Measurements from ENCODE around the gene RBM22. TPM values are rescaled to one million over a fixed set of nuclear protein-coding genes. Genes with fewer than 3 reads are reported as not detected.

Gene RBM22
- total and polyA plus RNA-seq, 2 experiments from 2014 or later: 32.9 to 42.6 TPM

DNA sequence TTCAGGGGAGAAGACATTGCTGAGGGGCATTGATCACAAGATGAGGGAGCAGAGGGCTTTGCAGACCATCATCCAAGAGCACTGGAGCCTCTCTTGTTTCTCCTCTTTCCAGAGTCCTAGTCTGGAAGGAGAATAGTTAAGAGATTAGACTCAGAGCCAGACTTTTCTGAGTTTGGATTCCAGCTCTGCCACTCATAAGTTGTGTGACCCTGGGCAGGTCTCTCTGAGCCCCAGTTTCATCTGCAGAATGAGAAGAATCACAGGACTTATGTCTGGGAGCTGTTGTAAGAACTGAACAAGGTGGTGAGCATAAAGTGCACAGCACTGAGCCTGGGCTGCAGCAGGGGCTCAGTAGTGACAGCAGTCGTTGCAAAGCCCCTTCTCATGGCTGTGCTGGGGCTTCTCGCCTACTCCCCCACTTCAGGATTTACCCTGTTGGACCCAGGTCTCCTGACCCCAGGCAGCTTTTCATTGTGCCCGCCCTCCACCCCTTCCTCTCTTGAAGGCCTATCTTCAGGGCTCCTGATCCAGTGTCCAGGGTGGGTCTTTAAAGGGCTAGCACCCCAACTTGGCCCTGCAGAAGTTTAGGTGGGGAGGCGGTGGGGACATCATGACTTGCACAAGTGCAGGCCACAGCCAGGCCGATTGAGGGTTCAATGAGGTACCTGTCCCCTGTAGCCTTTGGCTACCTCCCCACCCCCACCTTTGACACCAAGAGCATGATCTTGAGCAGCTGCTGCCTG is 58.9 kb downstream of the RBM22 start:
- 75% methylated on average over 5 of the region's 5 CpGs for WGBS (ENCODE audit: low lambda C conversion rate, missing lambda C conversion rate)
- Histone ChIP-seq H3K27me3 (no peaks in the 10 kb centered on the region), H3K4me3 (no peak overlapping the region), H3K4me1 (ENCODE audit: insufficient read depth) (peaks cover 84% of the 10 kb centered on the region), H2AFZ (no peak overlapping the region), H3K79me2 (peaks cover 45% of the 10 kb centered on the region), H3K36me3 (replicated peaks; ENCODE audit: insufficient read depth, low read depth) (no peaks in the 10 kb centered on the region), H4K20me1 (ENCODE audit: insufficient read depth, poor library complexity, severe bottlenecking) (no peaks in the 10 kb centered on the region), H3K9me2 (replicated peaks; ENCODE audit: insufficient read depth) (no peaks in the 10 kb centered on the region), H3K4me2 (peak overlapping the region; percentile 67), H3K9me3 (ENCODE audit: low read depth) (no peaks in the 10 kb centered on the region), H3K27ac (peak overlapping the region; percentile 86)
- no peak for DNase-seq (ENCODE audit: low spot score)
- no peak for TF ChIP-seq EZH2phosphoT487 (IDR thresholded peaks at IDR 0.05; ENCODE audit: low read depth, severe bottlenecking, unreplicated experiment)
- TF ChIP-seq, protein P1, sequence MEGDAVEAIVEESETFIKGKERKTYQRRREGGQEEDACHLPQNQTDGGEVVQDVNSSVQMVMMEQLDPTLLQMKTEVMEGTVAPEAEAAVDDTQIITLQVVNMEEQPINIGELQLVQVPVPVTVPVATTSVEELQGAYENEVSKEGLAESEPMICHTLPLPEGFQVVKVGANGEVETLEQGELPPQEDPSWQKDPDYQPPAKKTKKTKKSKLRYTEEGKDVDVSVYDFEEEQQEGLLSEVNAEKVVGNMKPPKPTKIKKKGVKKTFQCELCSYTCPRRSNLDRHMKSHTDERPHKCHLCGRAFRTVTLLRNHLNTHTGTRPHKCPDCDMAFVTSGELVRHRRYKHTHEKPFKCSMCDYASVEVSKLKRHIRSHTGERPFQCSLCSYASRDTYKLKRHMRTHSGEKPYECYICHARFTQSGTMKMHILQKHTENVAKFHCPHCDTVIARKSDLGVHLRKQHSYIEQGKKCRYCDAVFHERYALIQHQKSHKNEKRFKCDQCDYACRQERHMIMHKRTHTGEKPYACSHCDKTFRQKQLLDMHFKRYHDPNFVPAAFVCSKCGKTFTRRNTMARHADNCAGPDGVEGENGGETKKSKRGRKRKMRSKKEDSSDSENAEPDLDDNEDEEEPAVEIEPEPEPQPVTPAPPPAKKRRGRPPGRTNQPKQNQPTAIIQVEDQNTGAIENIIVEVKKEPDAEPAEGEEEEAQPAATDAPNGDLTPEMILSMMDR (IDR thresholded peaks at IDR 0.05; ENCODE audit: poor library complexity): no peak
- no peak for TF ChIP-seq EZH2 (IDR thresholded peaks at IDR 0.05; ENCODE audit: borderline replicate concordance)

DNA sequence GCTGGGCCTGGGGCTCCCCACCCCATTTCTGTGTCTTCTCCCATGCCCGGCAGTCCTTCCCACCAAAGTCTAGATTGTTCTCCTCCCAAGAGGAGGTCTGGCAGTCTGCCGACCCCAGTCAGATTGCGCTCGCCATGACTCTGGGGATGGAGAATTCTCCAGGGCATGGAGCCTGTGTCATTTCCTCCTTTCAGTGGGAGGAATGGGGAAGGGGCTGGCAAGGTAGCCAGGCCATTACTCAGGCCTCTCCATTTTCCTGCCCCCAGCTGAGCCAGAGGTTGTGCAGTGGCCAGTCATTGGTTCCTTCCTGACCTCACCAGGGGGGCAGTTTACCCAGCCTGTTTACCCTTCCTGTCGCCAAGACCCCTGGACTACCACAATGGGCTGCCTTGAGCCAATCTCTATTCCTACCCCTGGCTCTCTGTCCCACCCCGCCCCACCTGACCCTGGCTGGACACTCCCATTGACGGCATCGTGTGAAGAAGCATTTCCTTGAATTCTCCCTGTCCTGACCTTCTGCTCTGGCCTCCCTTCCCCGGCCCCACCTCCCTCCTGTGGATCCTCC is 59.8 kb downstream of the RBM22 start:
- Histone ChIP-seq H3K4me1 (ENCODE audit: insufficient read depth) (peaks cover 91% of the 10 kb centered on the region), H2AFZ (no peak overlapping the region), H3K4me2 (peak overlapping the region; percentile 67), H3K4me3 (no peak overlapping the region), H3K9me3 (ENCODE audit: low read depth) (no peaks in the 10 kb centered on the region), H3K27me3 (no peaks in the 10 kb centered on the region), H3K79me2 (peaks cover 39% of the 10 kb centered on the region), H3K36me3 (replicated peaks; ENCODE audit: insufficient read depth, low read depth) (no peaks in the 10 kb centered on the region), H3K27ac (peak overlapping the region; percentile 86), H4K20me1 (ENCODE audit: insufficient read depth, poor library complexity, severe bottlenecking) (no peaks in the 10 kb centered on the region), H3K9me2 (replicated peaks; ENCODE audit: insufficient read depth) (no peaks in the 10 kb centered on the region)
- DNase-seq (ENCODE audit: low spot score): no peak
- TF ChIP-seq EZH2 (IDR thresholded peaks at IDR 0.05; ENCODE audit: borderline replicate concordance): no peak
- TF ChIP-seq, protein P1 (IDR thresholded peaks at IDR 0.05; ENCODE audit: poor library complexity): no peak
- no peak for TF ChIP-seq EZH2phosphoT487 (IDR thresholded peaks at IDR 0.05; ENCODE audit: low read depth, severe bottlenecking, unreplicated experiment)
- 90% methylated on average over 7 of the region's 9 CpGs for WGBS (ENCODE audit: low lambda C conversion rate, missing lambda C conversion rate)

Other genes with a start within 250 kb of the RBM22 start
- gene NDST1, start 192.9 kb downstream of the RBM22 start, total RNA-seq: 66.7 and 85.1 TPM in 2 replicates
- 30.2 and 42.5 TPM in 2 replicates for gene NDST1, start 192.9 kb downstream of the RBM22 start, polyA plus RNA-seq
- gene SYNPO, start 60.4 kb downstream of the RBM22 start, total RNA-seq: 6.9 and 8.4 TPM in 2 replicates
- gene SYNPO, start 60.4 kb downstream of the RBM22 start, polyA plus RNA-seq: 5.3 and 7.1 TPM in 2 replicates
- 0.92 and 1.1 TPM in 2 replicates for gene MYOZ3, start 39.8 kb downstream of the RBM22 start, total RNA-seq
- 0.83 and 1.8 TPM in 2 replicates for gene MYOZ3, start 39.8 kb downstream of the RBM22 start, polyA plus RNA-seq
- gene DCTN4, start 58.0 kb upstream of the RBM22 start, total RNA-seq: 50.0 and 63.9 TPM in 2 replicates
- gene DCTN4, start 58.0 kb upstream of the RBM22 start, polyA plus RNA-seq: 18.3 and 22.9 TPM in 2 replicates
- gene SMIM3, start 77.7 kb upstream of the RBM22 start, total RNA-seq: 47.7 and 52.2 TPM in 2 replicates
- gene SMIM3, start 77.7 kb upstream of the RBM22 start, polyA plus RNA-seq: 44.2 and 45.5 TPM in 2 replicates
- gene IRGM, start 145.5 kb upstream of the RBM22 start, total RNA-seq: not detected in 2 replicates
- gene IRGM, start 145.5 kb upstream of the RBM22 start, polyA plus RNA-seq: not detected in 2 replicates
- gene ZNF300, start 203.9 kb upstream of the RBM22 start, total RNA-seq: 8.5 and 10.0 TPM in 2 replicates
- 2.7 and 3.7 TPM in 2 replicates for gene ZNF300, start 203.9 kb upstream of the RBM22 start, polyA plus RNA-seq